Measurements from ENCODE around the gene IRX4. TPM values are rescaled to one million over a fixed set of nuclear protein-coding genes. Genes with fewer than 3 reads are reported as not detected.

The IRX4 gene
- total and polyA plus RNA-seq, 2 donors (not counting 3 experiments of a cell fraction or from before 2014, with no cell fraction given) = not detected

GRCh38 chr5:1852324-1852947 is 30.3 kb downstream of the IRX4 start:
- Histone ChIP-seq H3K9me3 (replicated peaks; ENCODE audit: control insufficient read depth, insufficient read depth, low read length) (no peaks in the 10 kb centered on the region), H4K20me1 (replicated peaks; ENCODE audit: control insufficient read depth, extremely low read depth, insufficient read depth, low read length) (no peaks in the 10 kb centered on the region), H3K4me2 (ENCODE audit: insufficient read depth, low read length) (no peak overlapping the region), H3K9ac (replicated peaks; ENCODE audit: extremely low read depth, insufficient read depth, low read length) (no peak overlapping the region), H3K4me3 (replicated peaks in 1 of 3; ENCODE audit: insufficient read depth in 1 of 3, low read depth in 1 of 3, low read length in 3 of 3) (no peak overlapping the region), H3K79me2 (ENCODE audit: control insufficient read depth, insufficient read depth, low read length) (no peaks in the 10 kb centered on the region), H3K9me1 (replicated peaks; ENCODE audit: control insufficient read depth, extremely low read depth, insufficient read depth, low read length) (no peaks in the 10 kb centered on the region), H3K27ac (ENCODE audit: insufficient read depth, low read depth, low read length) (no peak overlapping the region), H3K36me3 (ENCODE audit: control insufficient read depth in 2 of 2, extremely low read depth in 1 of 2, insufficient read depth in 2 of 2, low read length in 2 of 2) (no peaks in the 10 kb centered on the region), H3K27me3 (ENCODE audit: control insufficient read depth in 2 of 2, insufficient read depth in 2 of 2, low read length in 2 of 2) (peaks cover 8 to 17% of the 10 kb centered on the region in 2 experiments), H2AFZ (ENCODE audit: low read depth, low read length) (no peak overlapping the region), H3K4me1 (ENCODE audit: control insufficient read depth, extremely low read depth, insufficient read depth, low read length) (no peaks in the 10 kb centered on the region)
- no peak for DNase-seq (ENCODE audit: low read depth, low spot score)
- TF ChIP-seq GATA2 (IDR thresholded peaks at IDR 0.05; ENCODE audit: insufficient read depth, insufficient read length, low read depth, low read length) (no peak), CTCF (IDR thresholded peaks at IDR 0.05; ENCODE audit: extremely low read depth in 1 of 2, insufficient read depth in 1 of 2, low read depth in 1 of 2, low read length in 2 of 2) (no peak), POLR2A (IDR thresholded peaks at IDR 0.05; ENCODE audit: low read depth, low read length) (no peak), POLR2AphosphoS5 (IDR thresholded peaks at IDR 0.05; ENCODE audit: insufficient read depth, low read depth, low read length) (no peak), FOS (IDR thresholded peaks at IDR 0.05; ENCODE audit: borderline replicate concordance, insufficient read depth, low read length) (no peak), EZH2 (IDR thresholded peaks at IDR 0.05; ENCODE audit: borderline replicate concordance, low read depth, low read length, severe bottlenecking) (no peak), JUN (IDR thresholded peaks at IDR 0.05; ENCODE audit: borderline replicate concordance, insufficient read depth, insufficient read length, low read depth) (no peak), MYC (IDR thresholded peaks at IDR 0.05; ENCODE audit: low read depth, low read length) (no peak)
- TF ChIP-seq, protein P1, sequence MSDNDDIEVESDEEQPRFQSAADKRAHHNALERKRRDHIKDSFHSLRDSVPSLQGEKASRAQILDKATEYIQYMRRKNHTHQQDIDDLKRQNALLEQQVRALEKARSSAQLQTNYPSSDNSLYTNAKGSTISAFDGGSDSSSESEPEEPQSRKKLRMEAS (IDR thresholded peaks at IDR 0.05; ENCODE audit: insufficient read depth, insufficient read length) = no peak
- POLR2A ChIA-PET = no interaction called here
- dilution Hi-C loops (cut with MboI; ENCODE audit: extremely low pct_ligation_motif_present, low sequenced_read_pairs) (no loop called here), intact Hi-C loops (cut with micrococcal nuclease) (no loop called here)
- CTCF ChIA-PET = no interaction called here
- BruUV-seq (replicated peaks) = no TSS peak
- no peak for FAIRE-seq
